ENCODE data around the gene SUPT4H1. TPM values are rescaled to one million over a fixed set of nuclear protein-coding genes. Genes with fewer than 3 reads are reported as not detected.

SUPT4H1 gene
- polyA plus RNA-seq, 1 donor (not counting 4 experiments of a cell fraction or from before 2014, with no cell fraction given), result 206 TPM

DNA sequence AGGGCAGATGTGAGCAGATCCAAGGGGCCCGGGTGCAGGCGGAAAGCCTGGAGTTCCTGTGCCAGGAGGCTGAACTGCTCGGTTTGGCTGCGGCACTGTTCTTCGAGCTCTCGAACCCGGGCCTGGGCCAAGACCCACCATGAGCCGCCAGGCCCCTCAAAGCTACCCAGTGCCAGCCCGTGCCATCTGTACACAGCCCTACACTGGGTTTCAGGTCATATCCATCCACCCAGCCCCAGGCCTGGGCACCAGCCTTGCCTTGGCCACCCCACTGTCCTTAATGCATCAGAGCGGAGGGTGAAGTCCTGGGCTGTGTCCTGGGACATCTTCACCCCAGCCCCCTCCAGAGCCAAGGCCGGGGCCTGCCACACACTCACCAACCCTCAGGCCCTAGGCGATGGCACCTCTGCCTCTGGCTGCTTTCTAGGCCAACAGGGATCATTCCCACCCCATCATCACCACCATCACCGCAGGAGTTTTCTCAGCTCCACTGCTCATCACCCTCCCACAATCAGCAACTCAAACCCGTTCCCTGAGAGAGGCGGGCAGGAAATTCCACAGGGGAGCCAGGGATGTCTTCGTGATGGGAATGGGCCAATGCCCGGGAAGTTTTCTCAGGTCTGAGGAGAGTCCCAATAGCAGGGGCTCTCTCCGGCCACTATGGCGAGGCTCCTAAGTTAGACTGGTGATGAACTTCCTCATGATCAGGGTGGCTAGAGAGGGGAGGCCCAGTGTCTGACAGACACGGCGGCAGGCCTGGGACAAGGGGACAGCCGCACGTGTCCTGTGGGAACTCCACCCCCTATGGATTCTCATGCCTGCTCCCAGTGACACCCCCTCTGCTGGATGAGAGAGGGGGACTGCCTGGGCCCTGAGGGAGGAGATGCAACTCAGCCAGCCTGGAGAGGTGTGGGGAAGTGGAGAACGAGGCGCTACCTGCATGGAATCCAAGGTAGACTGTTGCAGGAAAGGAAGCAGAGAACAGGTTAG, 32.5 kb downstream of the SUPT4H1 start:
- Histone ChIP-seq H2AFZ (ENCODE audit: control insufficient read depth, low read length) (no peak overlapping the region), H3K9me1 (ENCODE audit: control insufficient read depth, extremely low read depth, insufficient read depth, low read length) (peaks cover 2% of the 10 kb centered on the region), H3K9me3 (ENCODE audit: control insufficient read depth, low read depth, low read length) (no peaks in the 10 kb centered on the region), H3K9ac (ENCODE audit: control insufficient read depth, extremely low read depth, insufficient read depth, low read length) (no peak overlapping the region), H3K27me3 (ENCODE audit: control insufficient read depth, extremely low read depth, insufficient read depth, low read length) (peaks cover 19% of the 10 kb centered on the region), H3K4me2 (ENCODE audit: control insufficient read depth, extremely low read depth, insufficient read depth, low read depth, low read length) (no peak overlapping the region), H3K4me3 (ENCODE audit: control insufficient read depth in 2 of 3, extremely low read depth in 1 of 3, insufficient read depth in 2 of 3, low read depth in 1 of 3, low read length in 3 of 3) (no peak overlapping the region), H3K27ac (ENCODE audit: control insufficient read depth, insufficient read depth, low read length) (no peak overlapping the region), H3K79me2 (ENCODE audit: control insufficient read depth, insufficient read depth, low read length) (no peaks in the 10 kb centered on the region), H3K4me1 (ENCODE audit: control insufficient read depth, extremely low read depth, insufficient read depth, low read length) (peaks cover 8% of the 10 kb centered on the region), H3K36me3 (ENCODE audit: control insufficient read depth in 2 of 2, extremely low read depth in 1 of 2, insufficient read depth in 2 of 2, low read length in 2 of 2) (no peaks in the 10 kb centered on the region), H4K20me1 (ENCODE audit: control insufficient read depth, extremely low read depth, insufficient read depth, low read length) (no peaks in the 10 kb centered on the region)
- TF ChIP-seq EZH2 (IDR thresholded peaks at IDR 0.05; ENCODE audit: low read length), result no peak
- TF ChIP-seq, protein P1, sequence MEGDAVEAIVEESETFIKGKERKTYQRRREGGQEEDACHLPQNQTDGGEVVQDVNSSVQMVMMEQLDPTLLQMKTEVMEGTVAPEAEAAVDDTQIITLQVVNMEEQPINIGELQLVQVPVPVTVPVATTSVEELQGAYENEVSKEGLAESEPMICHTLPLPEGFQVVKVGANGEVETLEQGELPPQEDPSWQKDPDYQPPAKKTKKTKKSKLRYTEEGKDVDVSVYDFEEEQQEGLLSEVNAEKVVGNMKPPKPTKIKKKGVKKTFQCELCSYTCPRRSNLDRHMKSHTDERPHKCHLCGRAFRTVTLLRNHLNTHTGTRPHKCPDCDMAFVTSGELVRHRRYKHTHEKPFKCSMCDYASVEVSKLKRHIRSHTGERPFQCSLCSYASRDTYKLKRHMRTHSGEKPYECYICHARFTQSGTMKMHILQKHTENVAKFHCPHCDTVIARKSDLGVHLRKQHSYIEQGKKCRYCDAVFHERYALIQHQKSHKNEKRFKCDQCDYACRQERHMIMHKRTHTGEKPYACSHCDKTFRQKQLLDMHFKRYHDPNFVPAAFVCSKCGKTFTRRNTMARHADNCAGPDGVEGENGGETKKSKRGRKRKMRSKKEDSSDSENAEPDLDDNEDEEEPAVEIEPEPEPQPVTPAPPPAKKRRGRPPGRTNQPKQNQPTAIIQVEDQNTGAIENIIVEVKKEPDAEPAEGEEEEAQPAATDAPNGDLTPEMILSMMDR (optimal IDR thresholded peaks at IDR 0.05 in 1 of 3, IDR thresholded peaks at IDR 0.05 in 1 of 3, conservative IDR thresholded peaks at IDR 0.05 in 1 of 3; ENCODE audit: extremely low read depth in 1 of 3, insufficient read depth in 2 of 3, low read length in 3 of 3), result no peak
- DNase-seq (ENCODE audit: low read depth, low spot score) (no peak), FAIRE-seq (no peak)
- dilution Hi-C loops (cut with MboI; ENCODE audit: extremely low pct_ligation_motif_present, low sequenced_read_pairs), result no loop called here

DNA sequence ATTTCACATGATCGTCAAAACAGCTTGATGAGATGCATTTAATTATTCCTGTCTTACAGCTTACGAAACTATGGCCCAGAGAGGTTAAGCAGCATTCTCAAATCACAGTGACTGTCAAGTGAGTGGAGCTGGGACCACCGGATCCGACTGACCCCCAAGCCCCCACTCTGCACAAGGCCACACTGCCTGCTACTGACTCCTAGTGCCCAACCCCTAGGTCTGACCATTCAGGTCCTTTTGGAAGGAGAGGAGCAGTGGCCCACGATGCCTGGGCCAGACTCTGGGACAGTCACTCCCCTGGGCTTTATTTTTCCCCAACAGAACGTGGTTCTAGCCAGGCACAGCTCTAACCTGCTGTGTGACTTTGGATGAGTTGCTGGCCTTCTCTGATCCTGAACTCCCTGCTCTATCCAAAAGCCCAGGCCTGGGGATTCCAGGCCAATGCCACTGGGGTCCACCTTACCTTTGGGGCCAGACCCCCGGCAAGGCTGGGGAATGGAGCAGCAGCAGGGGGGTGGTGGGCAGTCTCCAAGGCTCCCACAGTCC, 33.3 kb downstream of the SUPT4H1 start:
- no peaks in the 10 kb centered on the region for H3K9me3 ChIP-seq (ENCODE audit: control insufficient read depth, low read depth, low read length)
- DNase-seq (ENCODE audit: low read depth, low spot score) (no peak), FAIRE-seq (no peak)
- no peak overlapping the region for H2AFZ ChIP-seq (ENCODE audit: control insufficient read depth, low read length)
- peaks cover 8% of the 10 kb centered on the region for H3K4me1 ChIP-seq (ENCODE audit: control insufficient read depth, extremely low read depth, insufficient read depth, low read length)
- H3K36me3 ChIP-seq (ENCODE audit: control insufficient read depth in 2 of 2, extremely low read depth in 1 of 2, insufficient read depth in 2 of 2, low read length in 2 of 2), result no peaks in the 10 kb centered on the region
- H4K20me1 ChIP-seq (ENCODE audit: control insufficient read depth, extremely low read depth, insufficient read depth, low read length), result no peaks in the 10 kb centered on the region
- peaks cover 2% of the 10 kb centered on the region for H3K9me1 ChIP-seq (ENCODE audit: control insufficient read depth, extremely low read depth, insufficient read depth, low read length)
- no peak overlapping the region for H3K27ac ChIP-seq (ENCODE audit: control insufficient read depth, insufficient read depth, low read length)
- H3K27me3 ChIP-seq (ENCODE audit: control insufficient read depth, extremely low read depth, insufficient read depth, low read length), result peaks cover 11% of the 10 kb centered on the region
- H3K4me2 ChIP-seq (ENCODE audit: control insufficient read depth, extremely low read depth, insufficient read depth, low read depth, low read length), result no peak overlapping the region
- no peaks in the 10 kb centered on the region for H3K79me2 ChIP-seq (ENCODE audit: control insufficient read depth, insufficient read depth, low read length)
- H3K4me3 ChIP-seq (ENCODE audit: control insufficient read depth in 2 of 3, extremely low read depth in 1 of 3, insufficient read depth in 2 of 3, low read depth in 1 of 3, low read length in 3 of 3), result no peak overlapping the region
- no peak overlapping the region for H3K9ac ChIP-seq (ENCODE audit: control insufficient read depth, extremely low read depth, insufficient read depth, low read length)
- TF ChIP-seq, protein P1 (optimal IDR thresholded peaks at IDR 0.05 in 1 of 3, IDR thresholded peaks at IDR 0.05 in 1 of 3, conservative IDR thresholded peaks at IDR 0.05 in 1 of 3; ENCODE audit: extremely low read depth in 1 of 3, insufficient read depth in 2 of 3, low read length in 3 of 3), result no peak
- TF ChIP-seq EZH2 (IDR thresholded peaks at IDR 0.05; ENCODE audit: low read length), result no peak
- dilution Hi-C loops (cut with MboI; ENCODE audit: extremely low pct_ligation_motif_present, low sequenced_read_pairs), result no loop called here
